Measurements from ENCODE around the gene CHL1.

The CHL1 gene

DNA sequence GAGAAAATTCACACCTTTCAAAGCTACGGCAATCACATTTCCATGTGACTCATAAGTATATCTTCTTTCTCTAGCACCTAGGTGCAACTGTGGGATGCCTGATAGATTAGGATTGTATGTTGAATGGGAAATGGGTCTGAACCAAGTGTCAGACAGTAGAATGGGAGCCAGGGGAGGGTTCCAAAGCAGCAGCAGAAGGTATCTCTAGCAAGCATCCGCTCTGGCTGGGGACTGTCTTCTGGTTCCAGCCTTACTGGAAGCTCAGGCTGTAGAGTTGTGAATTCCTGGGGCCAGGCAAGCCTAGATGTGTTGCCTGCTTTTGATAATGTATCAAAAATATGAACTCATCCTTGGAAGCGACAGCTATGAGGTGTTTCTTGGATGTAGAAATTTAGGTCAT is 2.1 kb upstream of the CHL1 start:
- TF ChIP-seq, protein P1, sequence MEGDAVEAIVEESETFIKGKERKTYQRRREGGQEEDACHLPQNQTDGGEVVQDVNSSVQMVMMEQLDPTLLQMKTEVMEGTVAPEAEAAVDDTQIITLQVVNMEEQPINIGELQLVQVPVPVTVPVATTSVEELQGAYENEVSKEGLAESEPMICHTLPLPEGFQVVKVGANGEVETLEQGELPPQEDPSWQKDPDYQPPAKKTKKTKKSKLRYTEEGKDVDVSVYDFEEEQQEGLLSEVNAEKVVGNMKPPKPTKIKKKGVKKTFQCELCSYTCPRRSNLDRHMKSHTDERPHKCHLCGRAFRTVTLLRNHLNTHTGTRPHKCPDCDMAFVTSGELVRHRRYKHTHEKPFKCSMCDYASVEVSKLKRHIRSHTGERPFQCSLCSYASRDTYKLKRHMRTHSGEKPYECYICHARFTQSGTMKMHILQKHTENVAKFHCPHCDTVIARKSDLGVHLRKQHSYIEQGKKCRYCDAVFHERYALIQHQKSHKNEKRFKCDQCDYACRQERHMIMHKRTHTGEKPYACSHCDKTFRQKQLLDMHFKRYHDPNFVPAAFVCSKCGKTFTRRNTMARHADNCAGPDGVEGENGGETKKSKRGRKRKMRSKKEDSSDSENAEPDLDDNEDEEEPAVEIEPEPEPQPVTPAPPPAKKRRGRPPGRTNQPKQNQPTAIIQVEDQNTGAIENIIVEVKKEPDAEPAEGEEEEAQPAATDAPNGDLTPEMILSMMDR (IDR thresholded peaks at IDR 0.05; ENCODE audit: low read length) = no peak
- TF ChIP-seq EZH2 (IDR thresholded peaks at IDR 0.05; ENCODE audit: borderline replicate concordance, low read length) = no peak
- no peaks in the 10 kb centered on the region for H3K27me3 ChIP-seq (ENCODE audit: insufficient read depth, low read length)
- H4K20me1 ChIP-seq (ENCODE audit: insufficient read depth, low read length) = no peaks in the 10 kb centered on the region

DNA sequence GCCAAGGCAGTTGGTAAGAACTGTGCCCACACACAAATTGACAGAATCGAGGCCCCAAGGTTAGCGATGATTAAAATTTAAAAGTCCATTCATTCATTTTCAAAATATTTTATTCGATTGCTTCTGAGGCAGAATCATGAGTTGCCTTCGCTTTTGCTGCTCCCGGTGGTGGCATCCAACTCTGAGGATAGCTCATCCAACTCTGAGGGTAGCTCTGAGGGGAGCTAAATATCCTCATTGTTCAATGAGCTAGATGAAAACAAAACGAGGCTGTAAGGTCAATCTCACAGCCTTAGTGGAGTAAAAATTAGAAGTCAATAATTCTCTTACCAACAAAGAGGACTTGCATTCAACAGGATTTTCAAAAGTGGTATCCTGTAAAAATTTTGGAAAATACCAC is 897 bp upstream of the CHL1 start:
- H3F3A ChIP-seq (ENCODE audit: insufficient read depth, low read length) = no peaks in the 10 kb centered on the region
- no peak overlapping the region for H3K27ac ChIP-seq (ENCODE audit: low read depth, low read length, poor library complexity, severe bottlenecking)
- peaks cover 43% of the 10 kb centered on the region for H3K4me1 ChIP-seq (ENCODE audit: insufficient read depth, low read length, severe bottlenecking)
- H4K20me1 ChIP-seq (ENCODE audit: insufficient read depth, low read length) = no peaks in the 10 kb centered on the region
- H3K27me3 ChIP-seq (ENCODE audit: insufficient read depth, low read length) = no peaks in the 10 kb centered on the region
- H3K4me3 ChIP-seq (ENCODE audit: low read depth, low read length, poor library complexity, severe bottlenecking) = peak overlapping the region; percentile 73
- no peak overlapping the region for H3K9ac ChIP-seq (ENCODE audit: low read length)
- no peaks in the 10 kb centered on the region for H3K9me2 ChIP-seq (ENCODE audit: low read depth, low read length)
- no peaks in the 10 kb centered on the region for H3K36me3 ChIP-seq (ENCODE audit: insufficient read depth, low read length)
- TF ChIP-seq, protein P1 (IDR thresholded peaks at IDR 0.05; ENCODE audit: low read length) = no peak
- TF ChIP-seq EZH2 (IDR thresholded peaks at IDR 0.05; ENCODE audit: borderline replicate concordance, low read length) = no peak
- H3K79me2 ChIP-seq (ENCODE audit: insufficient read depth, low read length) = peaks cover 22% of the 10 kb centered on the region; the same call in 1 of the 2 replicates
- H2AFZ ChIP-seq (ENCODE audit: low read length) = no peak overlapping the region
- no peaks in the 10 kb centered on the region for H3K9me3 ChIP-seq (ENCODE audit: low read length)
- peak overlapping the region; percentile 63 for H3K4me2 ChIP-seq (ENCODE audit: low read length)

More for the DNA sequence above, 2.1 kb upstream of the CHL1 start:
- H3K9me3 ChIP-seq (ENCODE audit: low read length) = no peaks in the 10 kb centered on the region
- H3K36me3 ChIP-seq (ENCODE audit: insufficient read depth, low read length) = no peaks in the 10 kb centered on the region
- H3K9me2 ChIP-seq (ENCODE audit: low read depth, low read length) = no peaks in the 10 kb centered on the region
- no peak overlapping the region for H3K4me2 ChIP-seq (ENCODE audit: low read length)
- peaks cover 35% of the 10 kb centered on the region for H3K4me1 ChIP-seq (ENCODE audit: insufficient read depth, low read length, severe bottlenecking)
- no peaks in the 10 kb centered on the region for H3F3A ChIP-seq (ENCODE audit: insufficient read depth, low read length)
- H3K9ac ChIP-seq (ENCODE audit: low read length) = no peak overlapping the region
- peaks cover 11% of the 10 kb centered on the region; the same call in 1 of the 2 replicates for H3K79me2 ChIP-seq (ENCODE audit: insufficient read depth, low read length)
- no peak overlapping the region for H2AFZ ChIP-seq (ENCODE audit: low read length)
- H3K27ac ChIP-seq (ENCODE audit: low read depth, low read length, poor library complexity, severe bottlenecking) = no peak overlapping the region
- H3K4me3 ChIP-seq (ENCODE audit: low read depth, low read length, poor library complexity, severe bottlenecking) = no peak overlapping the region

DNA sequence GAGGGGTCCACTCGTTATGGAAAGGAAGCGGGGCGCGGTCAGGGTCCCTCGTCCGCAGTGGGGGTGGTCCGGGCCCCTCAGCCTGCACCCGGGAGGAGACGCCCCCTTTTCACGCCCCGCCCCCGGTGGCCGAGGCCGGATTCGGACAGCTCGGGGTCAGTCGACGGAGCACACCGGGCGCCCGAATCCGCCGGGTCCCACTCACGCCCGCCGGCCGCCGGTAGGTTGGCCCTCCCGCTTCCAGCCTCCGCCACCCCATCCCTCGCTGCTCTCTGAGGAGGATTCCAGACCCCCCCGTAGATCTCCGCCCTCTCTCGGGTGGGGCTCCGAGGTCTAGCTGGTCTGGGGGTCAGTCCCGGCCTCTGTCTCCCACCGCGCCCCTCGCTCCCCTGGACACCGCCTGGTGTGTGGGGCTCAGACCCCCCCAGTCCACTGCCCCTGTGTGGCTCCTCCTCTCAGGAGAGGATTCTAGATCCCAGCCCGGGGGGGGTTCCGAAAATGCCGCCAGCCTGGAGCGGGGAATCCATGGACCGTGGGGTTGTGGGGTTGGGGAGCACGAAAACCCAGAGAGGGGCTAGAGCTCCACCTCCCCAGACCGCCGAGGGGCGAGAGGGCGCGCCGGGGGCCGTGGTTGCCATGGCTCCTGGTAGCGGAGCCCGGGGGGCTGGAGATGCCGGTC is 725 bp downstream of the CHL1 start:
- Histone ChIP-seq H3K4me1 (ENCODE audit: insufficient read depth, low read length, severe bottlenecking) (peaks cover 48% of the 10 kb centered on the region), H3K9me2 (ENCODE audit: low read depth, low read length) (no peaks in the 10 kb centered on the region), H3K9me3 (ENCODE audit: low read length) (no peaks in the 10 kb centered on the region), H2AFZ (ENCODE audit: low read length) (no peak overlapping the region), H4K20me1 (ENCODE audit: insufficient read depth, low read length) (no peaks in the 10 kb centered on the region), H3K4me2 (ENCODE audit: low read length) (peak overlapping the region; percentile 63), H3K36me3 (ENCODE audit: insufficient read depth, low read length) (no peaks in the 10 kb centered on the region), H3K79me2 (ENCODE audit: insufficient read depth, low read length) (peaks cover 30% of the 10 kb centered on the region; the same call in 1 of the 2 replicates), H3K27ac (ENCODE audit: low read depth, low read length, poor library complexity, severe bottlenecking) (peak overlapping the region; percentile 51), H3K4me3 (ENCODE audit: low read depth, low read length, poor library complexity, severe bottlenecking) (peak overlapping the region; percentile 73), H3F3A (ENCODE audit: insufficient read depth, low read length) (no peaks in the 10 kb centered on the region), H3K27me3 (ENCODE audit: insufficient read depth, low read length) (no peaks in the 10 kb centered on the region), H3K9ac (ENCODE audit: low read length) (peak overlapping the region; percentile 76)
- TF ChIP-seq EZH2 (IDR thresholded peaks at IDR 0.05; ENCODE audit: borderline replicate concordance, low read length) = no peak
- TF ChIP-seq, protein P1 (IDR thresholded peaks at IDR 0.05; ENCODE audit: low read length) = no peak
